GM12878 (cell line): ENCODE results near the gene EFHC1. TPM values are rescaled to one million over a fixed set of nuclear protein-coding genes. Genes with fewer than 3 reads are reported as not detected.

Source experiments
- BMI1 ChIP-seq: fragments of 450-650 bp; IDR thresholded peaks from 2 replicates; pipeline ENCODE4 v1.6.1; 2016; ENCODE audit warnings: mild to moderate bottlenecking, moderate library complexity, borderline replicate concordance
- CBX5 ChIP-seq: sonication (generic); IDR thresholded peaks from 2 replicates; pipeline ENCODE4 v1.6.1; 2016; ENCODE audit warnings: low read depth, moderate library complexity, mild to moderate bottlenecking, inconsistent platforms
- EP300 ChIP-seq, 2 experiments: fragments of 150-350 bp in 1 of 2; IDR thresholded peaks; 2 replicates each; pipeline ENCODE4 v1.6.1; 2011 to 2012; ENCODE audit warnings: low read depth in 2 of 2, low read length in 2 of 2, borderline replicate concordance in 1 of 2, improper control_type of control experiment in 1 of 2, inconsistent platforms in 1 of 2; ENCODE audit not compliant: control insufficient read depth in 1 of 2
- FOS ChIP-seq: IDR thresholded peaks from 3 replicates; pipeline ENCODE4 v1.6.1; 2011; ENCODE audit warnings: borderline replicate concordance; ENCODE audit not compliant: insufficient read length; ENCODE audit errors: extremely low read depth
- MTA3 ChIP-seq: IDR thresholded peaks from 2 replicates; pipeline ENCODE4 v1.6.1; 2012; ENCODE audit warnings: low read length, inconsistent platforms, borderline replicate concordance
- RBBP5 ChIP-seq: fragments of 200-600 bp; sonication (generic); conservative IDR thresholded peaks from 2 replicates; pipeline ENCODE4 v1.6.1; 2016
- RELA ChIP-seq: fragments of 450-650 bp; IDR thresholded peaks from 2 replicates; pipeline ENCODE4 v1.8.0; 2014; ENCODE audit warnings: borderline replicate concordance; ENCODE audit not compliant: partially characterized antibody
- SMARCA5 ChIP-seq: fragments of 450-650 bp; IDR thresholded peaks from 2 replicates; pipeline ENCODE4 v1.6.1; 2017; ENCODE audit warnings: mild to moderate bottlenecking
- SREBF2 ChIP-seq: IDR thresholded peaks from 2 replicates; pipeline ENCODE4 v1.6.1; 2012; ENCODE audit warnings: mild to moderate bottlenecking, low read length
- WRNIP1 ChIP-seq: IDR thresholded peaks from 2 replicates; pipeline ENCODE4 v1.6.1; 2011; ENCODE audit warnings: low read depth, low read length, improper control_type of control experiment, borderline replicate concordance
- polyA plus RNA-seq, 11 experiments: library from polyadenylated mRNA; depleted of rRNA in 4 of 11; unstranded in 6 of 11; stranded (reverse) in 5 of 11; fragments of >200 nt; fragmentation: Nextera tagmentation in 4 of 11; fragmentation: Illumina TruSeq in 1 of 11; extraction: Ambion mirVana in 4 of 11; extraction: Trizol in 1 of 11; gene quantifications; 1 replicate in 1 of 11; 2 replicates in 10 of 11; pipeline versions ENCODE4 v1.2.1 to v1.2.3, GENCODE V29; 2011 to 2016; ENCODE audit warnings: inconsistent platforms in 2 of 11, missing spikeins in 2 of 11, low read depth in 1 of 11
- total RNA-seq, 4 experiments: library from RNA; depleted of rRNA in 3 of 4; stranded (reverse); fragments of >200 nt in 3 of 4; fragmentation: Illumina TruSeq in 1 of 4; extraction: Trizol in 1 of 4; gene quantifications; 2 replicates each; pipeline versions ENCODE4 v1.2.1 to v1.2.3, GENCODE V29; 2013 to 2021
- TF ChIP-seq, protein P1 (sequence below): fragments of 450-650 bp; IDR thresholded peaks from 2 replicates; pipeline ENCODE4 v1.6.1; 2017; ENCODE audit warnings: mild to moderate bottlenecking, low read depth, inconsistent platforms; ENCODE audit not compliant: poor library complexity, severe bottlenecking
- TF ChIP-seq, protein P2 (sequence below): IDR thresholded peaks from 2 replicates; pipeline ENCODE4 v1.6.1; 2012; ENCODE audit warnings: low read depth, low read length, improper control_type of control experiment

The EFHC1 gene
- total and polyA plus RNA-seq, 10 of the 15 experiments (the other 5 are each of a cell fraction or from before 2014, with no cell fraction given): 5.5 to 14.5 (median 8.8) TPM

DNA sequence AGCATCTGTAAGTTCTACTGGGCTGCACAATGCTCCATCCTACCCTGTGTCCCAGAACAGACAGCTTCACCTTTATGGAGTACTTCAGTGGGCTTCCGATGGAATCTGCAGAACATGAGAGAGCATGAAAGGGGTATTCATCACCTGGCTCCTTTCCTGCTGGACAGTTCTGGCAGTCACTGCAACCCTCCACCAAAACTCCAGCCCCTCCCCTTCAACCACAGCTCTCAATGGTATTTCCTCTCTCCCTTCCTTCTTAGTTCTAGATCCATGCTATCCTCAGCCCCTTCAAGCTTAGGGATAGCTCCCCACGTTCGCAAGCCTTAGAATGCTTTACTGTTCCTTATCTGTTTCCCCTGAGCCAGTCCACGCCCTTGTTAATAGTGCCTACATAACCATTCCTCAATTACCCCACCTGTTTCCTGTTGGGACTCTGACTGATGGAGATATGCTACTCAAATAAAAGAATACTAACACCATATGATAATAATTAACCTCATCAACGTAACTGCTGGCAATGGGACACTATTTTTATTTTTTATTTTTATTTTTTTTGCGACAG, 130.0 kb downstream of the EFHC1 start (continued):
- TF ChIP-seq, protein P1, sequence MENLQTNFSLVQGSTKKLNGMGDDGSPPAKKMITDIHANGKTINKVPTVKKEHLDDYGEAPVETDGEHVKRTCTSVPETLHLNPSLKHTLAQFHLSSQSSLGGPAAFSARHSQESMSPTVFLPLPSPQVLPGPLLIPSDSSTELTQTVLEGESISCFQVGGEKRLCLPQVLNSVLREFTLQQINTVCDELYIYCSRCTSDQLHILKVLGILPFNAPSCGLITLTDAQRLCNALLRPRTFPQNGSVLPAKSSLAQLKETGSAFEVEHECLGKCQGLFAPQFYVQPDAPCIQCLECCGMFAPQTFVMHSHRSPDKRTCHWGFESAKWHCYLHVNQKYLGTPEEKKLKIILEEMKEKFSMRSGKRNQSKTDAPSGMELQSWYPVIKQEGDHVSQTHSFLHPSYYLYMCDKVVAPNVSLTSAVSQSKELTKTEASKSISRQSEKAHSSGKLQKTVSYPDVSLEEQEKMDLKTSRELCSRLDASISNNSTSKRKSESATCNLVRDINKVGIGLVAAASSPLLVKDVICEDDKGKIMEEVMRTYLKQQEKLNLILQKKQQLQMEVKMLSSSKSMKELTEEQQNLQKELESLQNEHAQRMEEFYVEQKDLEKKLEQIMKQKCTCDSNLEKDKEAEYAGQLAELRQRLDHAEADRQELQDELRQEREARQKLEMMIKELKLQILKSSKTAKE: no peak
- TF ChIP-seq FOS (no peak), SMARCA5 (no peak), MTA3 (no peak), SREBF2 (no peak), BMI1 (no peak), CBX5 (no peak), RELA (no peak), RBBP5 (no peak), WRNIP1 (no peak), EP300 (IDR thresholded peaks at IDR 0.05; ENCODE audit: borderline replicate concordance in 1 of 2, control insufficient read depth in 1 of 2, low read depth in 2 of 2, low read length in 2 of 2) (no peak)
- TF ChIP-seq, protein P2, sequence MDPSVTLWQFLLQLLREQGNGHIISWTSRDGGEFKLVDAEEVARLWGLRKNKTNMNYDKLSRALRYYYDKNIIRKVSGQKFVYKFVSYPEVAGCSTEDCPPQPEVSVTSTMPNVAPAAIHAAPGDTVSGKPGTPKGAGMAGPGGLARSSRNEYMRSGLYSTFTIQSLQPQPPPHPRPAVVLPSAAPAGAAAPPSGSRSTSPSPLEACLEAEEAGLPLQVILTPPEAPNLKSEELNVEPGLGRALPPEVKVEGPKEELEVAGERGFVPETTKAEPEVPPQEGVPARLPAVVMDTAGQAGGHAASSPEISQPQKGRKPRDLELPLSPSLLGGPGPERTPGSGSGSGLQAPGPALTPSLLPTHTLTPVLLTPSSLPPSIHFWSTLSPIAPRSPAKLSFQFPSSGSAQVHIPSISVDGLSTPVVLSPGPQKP: no peak
- TF ChIP-seq, all 136 proteins: peak for 0
